ENCODE results near the gene PCDH9.
A peak's percentile ranks its signal among the peaks of the same experiment; 100 is the strongest.

The PCDH9 gene

GRCh38 chr13:67080351-67080750, 149.8 kb downstream of the PCDH9 start:
- Histone ChIP-seq H3K27ac (ENCODE audit: low read length, poor library complexity, severe bottlenecking) (no peak overlapping the region), H3K14ac (ENCODE audit: low read length in 2 of 2) (no peak overlapping the region), H3K23ac (ENCODE audit: low read length in 2 of 2) (no peak overlapping the region), H3K9ac (ENCODE audit: low read length) (no peak overlapping the region), H3K9me3 (ENCODE audit: control insufficient read depth, low read length) (no peaks in the 10 kb centered on the region), H2AK5ac (ENCODE audit: low read length, severe bottlenecking) (no peak overlapping the region), H3K4me3 (ENCODE audit: insufficient read depth in 1 of 2, low read depth in 1 of 2, low read length in 2 of 2) (no peak overlapping the region), H3K4me2 (ENCODE audit: low read length, poor library complexity, severe bottlenecking) (no peak overlapping the region), H2BK5ac (ENCODE audit: low read depth, low read length, poor library complexity, severe bottlenecking) (no peak overlapping the region), H2BK12ac (ENCODE audit: low read length in 2 of 2) (no peak overlapping the region), H4K8ac (ENCODE audit: low read length) (no peak overlapping the region), H3K4ac (ENCODE audit: low read depth in 1 of 2, low read length in 2 of 2) (no peak overlapping the region), H3K79me1 (replicated peaks; ENCODE audit: low read length, poor library complexity, severe bottlenecking) (no peaks in the 10 kb centered on the region), H3K4me1 (ENCODE audit: control insufficient read depth, insufficient read depth, low read depth, low read length) (no peaks in the 10 kb centered on the region), H2BK120ac (ENCODE audit: low read depth, low read length) (no peak overlapping the region), H2AFZ (ENCODE audit: low read depth, low read length) (no peak overlapping the region), H3K27me3 (ENCODE audit: control insufficient read depth in 1 of 2, insufficient read depth in 1 of 2, low read length in 2 of 2) (no peaks in the 10 kb centered on the region), H4K91ac (ENCODE audit: low read length) (no peak overlapping the region), H3K36me3 (ENCODE audit: control insufficient read depth in 1 of 2, insufficient read depth in 2 of 2, low read depth in 1 of 2, low read length in 2 of 2) (no peaks in the 10 kb centered on the region), H3K18ac (ENCODE audit: low read depth in 1 of 2, low read length in 2 of 2) (no peak overlapping the region), H2BK15ac (ENCODE audit: low read depth, poor library complexity, severe bottlenecking) (no peak overlapping the region)
- no peak for DNase-seq
- no CpG with 5 or more reads among the region's 2 CpGs for whole genome bisulfite sequencing

DNA sequence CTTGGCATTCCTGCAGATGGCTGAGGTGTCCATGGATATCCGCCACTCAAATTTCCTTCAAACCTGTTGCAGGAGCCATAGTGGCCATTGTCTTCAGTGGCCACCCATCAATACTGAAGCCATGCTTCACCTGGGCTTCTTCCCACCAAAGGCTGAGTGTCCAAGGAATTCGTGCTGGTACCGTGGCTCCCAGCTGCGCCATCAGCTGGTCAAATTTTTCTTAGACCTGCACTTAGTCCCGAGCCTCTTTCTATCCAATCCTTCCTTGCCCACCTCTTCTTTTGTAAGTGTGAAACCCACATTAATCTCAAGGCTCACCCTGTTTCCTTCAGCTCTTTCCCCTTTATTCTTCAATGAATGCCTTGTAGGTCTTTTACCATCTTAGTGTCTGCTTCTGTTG, 152.1 kb downstream of the PCDH9 start:
- Histone ChIP-seq H2BK15ac (ENCODE audit: low read depth, poor library complexity, severe bottlenecking) (no peak overlapping the region), H2BK12ac (ENCODE audit: low read length in 2 of 2) (no peak overlapping the region), H3K79me1 (replicated peaks; ENCODE audit: low read length, poor library complexity, severe bottlenecking) (no peaks in the 10 kb centered on the region), H4K8ac (ENCODE audit: low read length) (no peak overlapping the region), H3K14ac (ENCODE audit: low read length in 2 of 2) (no peak overlapping the region), H3K4me3 (ENCODE audit: insufficient read depth in 1 of 2, low read depth in 1 of 2, low read length in 2 of 2) (no peak overlapping the region), H2AK5ac (ENCODE audit: low read length, severe bottlenecking) (peak overlapping the region; percentile 20), H4K91ac (ENCODE audit: low read length) (no peak overlapping the region), H3K18ac (ENCODE audit: low read depth in 1 of 2, low read length in 2 of 2) (no peak overlapping the region), H2BK5ac (ENCODE audit: low read depth, low read length, poor library complexity, severe bottlenecking) (no peak overlapping the region), H3K36me3 (ENCODE audit: control insufficient read depth in 1 of 2, insufficient read depth in 2 of 2, low read depth in 1 of 2, low read length in 2 of 2) (no peaks in the 10 kb centered on the region), H3K9ac (ENCODE audit: low read length) (no peak overlapping the region), H3K9me3 (ENCODE audit: control insufficient read depth, low read length) (no peaks in the 10 kb centered on the region), H2AFZ (ENCODE audit: low read depth, low read length) (no peak overlapping the region), H2BK120ac (ENCODE audit: low read depth, low read length) (no peak overlapping the region), H3K27me3 (ENCODE audit: control insufficient read depth in 1 of 2, insufficient read depth in 1 of 2, low read length in 2 of 2) (no peaks in the 10 kb centered on the region), H3K23ac (ENCODE audit: low read length in 2 of 2) (no peak overlapping the region), H3K4me1 (ENCODE audit: control insufficient read depth, insufficient read depth, low read depth, low read length) (no peaks in the 10 kb centered on the region), H3K4ac (ENCODE audit: low read depth in 1 of 2, low read length in 2 of 2) (no peak overlapping the region), H3K4me2 (ENCODE audit: low read length, poor library complexity, severe bottlenecking) (no peak overlapping the region), H3K27ac (ENCODE audit: low read length, poor library complexity, severe bottlenecking) (no peak overlapping the region)
- no peak for DNase-seq
- WGBS: 87% methylated on average over 5 of the region's 5 CpGs

DNA sequence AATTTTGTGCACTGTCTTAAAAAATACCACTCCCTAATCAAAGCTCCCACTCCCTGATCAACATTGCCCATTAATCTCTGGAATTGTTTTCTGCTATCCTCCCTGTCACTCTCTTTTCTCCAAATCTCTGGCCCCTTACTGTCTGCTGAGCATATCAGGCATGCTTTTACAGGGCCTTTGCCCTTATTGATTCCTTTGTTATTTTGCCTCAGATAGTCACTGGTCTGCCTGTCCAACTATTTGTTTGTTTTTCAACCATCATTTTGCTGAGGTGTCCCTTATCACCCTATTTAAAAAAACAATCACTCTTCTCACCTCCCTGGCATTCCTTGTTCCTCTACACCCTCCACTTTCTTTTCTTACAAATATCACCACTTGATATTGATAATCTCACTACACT, 153.0 kb downstream of the PCDH9 start:
- Histone ChIP-seq H2BK15ac (ENCODE audit: low read depth, poor library complexity, severe bottlenecking) (no peak overlapping the region), H3K27me3 (ENCODE audit: control insufficient read depth in 1 of 2, insufficient read depth in 1 of 2, low read length in 2 of 2) (no peaks in the 10 kb centered on the region), H4K8ac (ENCODE audit: low read length) (no peak overlapping the region), H2AK5ac (ENCODE audit: low read length, severe bottlenecking) (no peak overlapping the region), H3K23ac (ENCODE audit: low read length in 2 of 2) (no peak overlapping the region), H3K9me3 (ENCODE audit: control insufficient read depth, low read length) (no peaks in the 10 kb centered on the region), H2BK12ac (ENCODE audit: low read length in 2 of 2) (no peak overlapping the region), H3K4me3 (ENCODE audit: insufficient read depth in 1 of 2, low read depth in 1 of 2, low read length in 2 of 2) (no peak overlapping the region), H3K4me2 (ENCODE audit: low read length, poor library complexity, severe bottlenecking) (no peak overlapping the region), H3K79me1 (replicated peaks; ENCODE audit: low read length, poor library complexity, severe bottlenecking) (no peaks in the 10 kb centered on the region), H3K27ac (ENCODE audit: low read length, poor library complexity, severe bottlenecking) (no peak overlapping the region), H3K18ac (ENCODE audit: low read depth in 1 of 2, low read length in 2 of 2) (no peak overlapping the region), H2BK120ac (ENCODE audit: low read depth, low read length) (no peak overlapping the region), H3K9ac (ENCODE audit: low read length) (no peak overlapping the region), H3K14ac (ENCODE audit: low read length in 2 of 2) (no peak overlapping the region), H2BK5ac (ENCODE audit: low read depth, low read length, poor library complexity, severe bottlenecking) (no peak overlapping the region), H2AFZ (ENCODE audit: low read depth, low read length) (no peak overlapping the region), H3K4ac (ENCODE audit: low read depth in 1 of 2, low read length in 2 of 2) (no peak overlapping the region), H3K36me3 (ENCODE audit: control insufficient read depth in 1 of 2, insufficient read depth in 2 of 2, low read depth in 1 of 2, low read length in 2 of 2) (no peaks in the 10 kb centered on the region), H4K91ac (ENCODE audit: low read length) (no peak overlapping the region), H3K4me1 (ENCODE audit: control insufficient read depth, insufficient read depth, low read depth, low read length) (no peaks in the 10 kb centered on the region)
- DNase-seq: no peak

DNA sequence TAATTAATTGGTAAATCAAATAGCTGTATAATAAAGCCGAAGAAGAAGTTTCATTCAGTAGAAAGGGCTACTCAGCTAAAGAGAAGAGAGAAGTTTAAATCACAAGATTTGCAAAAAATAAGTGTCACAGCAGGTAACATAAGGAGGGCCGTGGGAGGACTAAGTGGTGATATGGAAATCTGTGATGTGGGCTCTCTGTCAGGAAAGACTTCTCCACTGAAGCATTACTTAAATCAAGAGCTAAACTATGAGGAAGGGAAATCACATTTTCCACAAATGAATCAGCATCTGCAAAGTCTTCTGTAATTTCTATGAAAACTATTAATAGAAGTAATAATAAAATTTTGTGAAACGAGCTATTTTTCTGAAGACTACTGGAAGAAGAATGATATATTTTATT, 153.8 kb downstream of the PCDH9 start:
- no peak overlapping the region for H2AFZ ChIP-seq (ENCODE audit: low read depth, low read length)
- no peaks in the 10 kb centered on the region for H3K9me3 ChIP-seq (ENCODE audit: control insufficient read depth, low read length)
- no peak overlapping the region for H3K18ac ChIP-seq (ENCODE audit: low read depth in 1 of 2, low read length in 2 of 2)
- H3K4ac ChIP-seq (ENCODE audit: low read depth in 1 of 2, low read length in 2 of 2): no peak overlapping the region
- H3K27me3 ChIP-seq (ENCODE audit: control insufficient read depth in 1 of 2, insufficient read depth in 1 of 2, low read length in 2 of 2): no peaks in the 10 kb centered on the region
- H4K8ac ChIP-seq (ENCODE audit: low read length): no peak overlapping the region
- WGBS: 93% methylated on average over 2 of the region's 3 CpGs
- H2AK5ac ChIP-seq (ENCODE audit: low read length, severe bottlenecking): no peak overlapping the region
- H3K27ac ChIP-seq (ENCODE audit: low read length, poor library complexity, severe bottlenecking): no peak overlapping the region
- H3K14ac ChIP-seq (ENCODE audit: low read length in 2 of 2): no peak overlapping the region
- no peak overlapping the region for H2BK12ac ChIP-seq (ENCODE audit: low read length in 2 of 2)
- H4K91ac ChIP-seq (ENCODE audit: low read length): no peak overlapping the region
- H3K4me1 ChIP-seq (ENCODE audit: control insufficient read depth, insufficient read depth, low read depth, low read length): no peaks in the 10 kb centered on the region
- H2BK5ac ChIP-seq (ENCODE audit: low read depth, low read length, poor library complexity, severe bottlenecking): no peak overlapping the region
- H3K4me2 ChIP-seq (ENCODE audit: low read length, poor library complexity, severe bottlenecking): no peak overlapping the region
- no peak overlapping the region for H2BK15ac ChIP-seq (ENCODE audit: low read depth, poor library complexity, severe bottlenecking)
- no peaks in the 10 kb centered on the region for H3K36me3 ChIP-seq (ENCODE audit: control insufficient read depth in 1 of 2, insufficient read depth in 2 of 2, low read depth in 1 of 2, low read length in 2 of 2)
- DNase-seq: no peak
- H3K23ac ChIP-seq (ENCODE audit: low read length in 2 of 2): no peak overlapping the region
- no peaks in the 10 kb centered on the region for H3K79me1 ChIP-seq (replicated peaks; ENCODE audit: low read length, poor library complexity, severe bottlenecking)
- H3K9ac ChIP-seq (ENCODE audit: low read length): no peak overlapping the region
- H3K4me3 ChIP-seq (ENCODE audit: insufficient read depth in 1 of 2, low read depth in 1 of 2, low read length in 2 of 2): no peak overlapping the region
- H2BK120ac ChIP-seq (ENCODE audit: low read depth, low read length): no peak overlapping the region
